IMR-90 (cell line): Measurements from ENCODE around the gene MEGF11. TPM values are rescaled to one million over a fixed set of nuclear protein-coding genes. Genes with fewer than 3 reads are reported as not detected.

Source experiments
- ATAC-seq: fragments of 200-7000 bp; cut with Tn5 transposase; 2 replicates; pipeline ENCODE4 v1.9.1; 2020; ENCODE audit warnings: low read depth, mild to moderate bottlenecking, moderate library complexity
- BruUV-seq: library from RNA; stranded (reverse); fragments of 400-500 nt; replicated peaks from 2 replicates; lab custom pipeline; 2021; lab: Mats Ljungman, UMichigan
- CTCF ChIA-PET: fragments of 300-600 bp; formaldehyde crosslinking; extraction: SDS; loops from one replicate; lab custom pipeline; 2021; ENCODE audit warnings: antibody characterized with exemption; lab: Yijun Ruan, JAX
- POLR2A ChIA-PET: fragments of 300-600 bp; sonication (Branson Sonifier 250); formaldehyde crosslinking; loops from one replicate; lab custom pipeline; 2022; ENCODE audit warnings: antibody characterized with exemption; ENCODE audit not compliant: unreplicated experiment; lab: Charles Lee
- DNase-seq: peaks from one replicate; pipeline ENCODE4 v3.0.0; 2013
- H2AFZ ChIP-seq: replicated peaks from 2 replicates; pipeline ENCODE3; 2013; ENCODE audit warnings: low read length, mild to moderate bottlenecking; ENCODE audit not compliant: poor library complexity
- H2AK5ac ChIP-seq: 2 replicates; pipeline ENCODE4 v1.6.1; 2013; ENCODE audit warnings: low read depth, low read length, inconsistent platforms
- H2AK9ac ChIP-seq: replicated peaks from 2 replicates; pipeline ENCODE3; 2013; ENCODE audit warnings: mild to moderate bottlenecking, low read depth, low read length, moderate library complexity; ENCODE audit not compliant: poor library complexity
- H2BK120ac ChIP-seq: 2 replicates; pipeline ENCODE4 v1.6.1; 2013; ENCODE audit warnings: low read depth, low read length, inconsistent platforms
- H2BK15ac ChIP-seq: 3 replicates; pipeline ENCODE4 v1.6.1; 2013; ENCODE audit warnings: low read depth, low read length, inconsistent platforms
- H2BK20ac ChIP-seq: 2 replicates; pipeline ENCODE4 v1.6.1; 2013; ENCODE audit warnings: low read depth, mild to moderate bottlenecking, inconsistent platforms, low read length, moderate library complexity
- H2BK5ac ChIP-seq: 2 replicates; pipeline ENCODE4 v1.6.1; 2013; ENCODE audit warnings: mild to moderate bottlenecking, low read depth, low read length, inconsistent platforms; ENCODE audit not compliant: poor library complexity, severe bottlenecking
- H3K14ac ChIP-seq: replicated peaks from 2 replicates; pipeline ENCODE4 v1.6.1; 2013; ENCODE audit warnings: low read depth, low read length, inconsistent platforms
- H3K18ac ChIP-seq: 2 replicates; pipeline ENCODE4 v1.6.1; 2013; ENCODE audit warnings: low read depth, low read length, control low read depth
- H3K23ac ChIP-seq: 2 replicates; pipeline ENCODE4 v1.6.1; 2013; ENCODE audit warnings: low read depth, low read length, inconsistent platforms
- H3K27ac ChIP-seq: 2 replicates; pipeline ENCODE4 v1.5.1; 2013; ENCODE audit warnings: mild to moderate bottlenecking, control low read depth, low read length; ENCODE audit not compliant: insufficient read depth
- H3K27me3 ChIP-seq: 2 replicates; pipeline ENCODE4 v1.6.1; 2013; ENCODE audit warnings: low read length; ENCODE audit not compliant: control insufficient read depth, insufficient read depth
- H3K36me3 ChIP-seq: 2 replicates; pipeline ENCODE4 v1.6.1; 2013; ENCODE audit warnings: low read length, mixed read lengths; ENCODE audit not compliant: control insufficient read depth, insufficient read depth
- H3K4ac ChIP-seq: 2 replicates; pipeline ENCODE4 v1.6.1; 2013; ENCODE audit warnings: low read depth, low read length, inconsistent platforms
- H3K4me1 ChIP-seq: 2 replicates; pipeline ENCODE4 v1.6.1; 2013; ENCODE audit warnings: low read length, mixed read lengths; ENCODE audit not compliant: control insufficient read depth, insufficient read depth
- H3K4me2 ChIP-seq: 2 replicates; pipeline ENCODE4 v1.6.1; 2013; ENCODE audit warnings: low read depth, mild to moderate bottlenecking, control low read depth, low read length, moderate library complexity
- H3K4me3 ChIP-seq: 2 replicates; pipeline ENCODE4 v1.5.1; 2013; ENCODE audit warnings: low read depth, mild to moderate bottlenecking, control low read depth, low read length, moderate library complexity; ENCODE audit not compliant: insufficient read depth
- H3K56ac ChIP-seq: 2 replicates; pipeline ENCODE4 v1.6.1; 2013; ENCODE audit warnings: low read length, inconsistent platforms; ENCODE audit not compliant: insufficient read depth; ENCODE audit errors: extremely low read depth
- H3K79me1 ChIP-seq, 2 experiments: 2 replicates each; pipeline ENCODE4 v1.6.1; 2013; ENCODE audit warnings: low read length in 2 of 2, inconsistent platforms in 1 of 2, low read depth in 1 of 2
- H3K9ac ChIP-seq: 2 replicates; pipeline ENCODE4 v1.6.1; 2013; ENCODE audit warnings: low read depth, low read length, control low read depth
- H3K9me1 ChIP-seq: 2 replicates; pipeline ENCODE4 v1.6.1; 2013; ENCODE audit warnings: low read length, inconsistent platforms; ENCODE audit not compliant: insufficient read depth
- H3K9me3 ChIP-seq: 2 replicates; pipeline ENCODE4 v1.6.1; 2013; ENCODE audit warnings: low read length; ENCODE audit not compliant: control insufficient read depth, insufficient read depth
- H4K20me1 ChIP-seq: 2 replicates; pipeline ENCODE4 v1.6.1; 2013; ENCODE audit warnings: low read length, inconsistent platforms; ENCODE audit not compliant: insufficient read depth
- H4K5ac ChIP-seq: 2 replicates; pipeline ENCODE4 v1.6.1; 2013; ENCODE audit warnings: mild to moderate bottlenecking, low read depth, low read length, control low read depth
- H4K8ac ChIP-seq, 2 experiments: 2 replicates each; pipeline ENCODE4 v1.6.1; 2013; ENCODE audit warnings: low read depth in 2 of 2, low read length in 2 of 2, control low read depth in 1 of 2, inconsistent platforms in 1 of 2
- H4K91ac ChIP-seq: 2 replicates; pipeline ENCODE4 v1.6.1; 2013; ENCODE audit warnings: low read depth, low read length, inconsistent platforms; ENCODE audit not compliant: insufficient read depth
- CTCF ChIP-seq: conservative IDR thresholded peaks from 2 replicates; pipeline ENCODE4 v1.5.1; 2012; ENCODE audit warnings: mild to moderate bottlenecking, low read depth, low read length, improper control_type of control experiment
- RCOR1 ChIP-seq: IDR thresholded peaks from 2 replicates; pipeline ENCODE4 v1.6.1; 2012; ENCODE audit warnings: mild to moderate bottlenecking, low read length, improper control_type of control experiment; ENCODE audit not compliant: insufficient replicate concordance
- WGBS, 2 experiments: methylation state at CpG; one replicate each; pipeline versions ENCODE4 v1.1.5 to v1.1.7; 2013; ENCODE audit warnings: missing lambda C conversion rate in 2 of 2; ENCODE audit not compliant: insufficient read length in 1 of 2; ENCODE audit errors: extremely low coverage in 2 of 2; 5-methylcytosine and 5-hydroxymethylcytosine counted together
- dilution Hi-C: fragments of 300-500 bp; cut with HindIII; formaldehyde crosslinking; loops from one replicate; pipeline ENCODE4 v1.14.3; 2018; ENCODE audit warnings: low sequenced_read_pairs; ENCODE audit not compliant: unreplicated experiment
- in situ Hi-C: fragments of 300-500 bp; cut with MboI; formaldehyde crosslinking; loops from 3 replicates; pipeline ENCODE4 v1.14.3; 2019; ENCODE audit warnings: low sequenced_read_pairs, inconsistent platforms, mixed read lengths
- intact Hi-C: fragments of 100-400 bp; cut with micrococcal nuclease; formaldehyde crosslinking; loops from 2 replicates; pipeline ENCODE4 v1.10.0; 2022
- polyA plus RNA-seq, 3 experiments: library from polyadenylated mRNA; depleted of rRNA; stranded (reverse); fragments of >200 nt; gene quantifications; 2 replicates each; pipeline ENCODE4 v1.2.3, GENCODE V29; 2012; ENCODE audit warnings: low replicate concordance in 1 of 3
- total RNA-seq: library from RNA; depleted of rRNA; stranded (reverse); fragments of >200 nt; gene quantifications from 2 replicates; pipeline ENCODE4 v1.2.3, GENCODE V29; 2012

Gene MEGF11
- total and polyA plus RNA-seq, 2 of the 4 experiments (the other 2 are of a cell fraction), result not detected

- Histone ChIP-seq H2BK120ac (no peak overlapping the region), H3K79me1 (no peaks in the 10 kb centered on the region), H3K4me3 (no peak overlapping the region), H4K8ac (no peak overlapping the region), H3K27me3 (peaks cover 8% of the 10 kb centered on the region), H3K27ac (no peak overlapping the region), H4K91ac (no peak overlapping the region), H3K36me3 (no peaks in the 10 kb centered on the region), H3K9me3 (no peaks in the 10 kb centered on the region), H3K23ac (no peak overlapping the region), H4K5ac (no peak overlapping the region), H3K9me1 (no peaks in the 10 kb centered on the region), H3K14ac (no peak overlapping the region), H4K20me1 (no peaks in the 10 kb centered on the region; the same call in 1 of the 2 replicates), H3K18ac (no peak overlapping the region), H2BK20ac (no peak overlapping the region), H2AK9ac (no peak overlapping the region), H2BK5ac (no peak overlapping the region), H3K9ac (no peak overlapping the region), H3K56ac (no peak overlapping the region), H3K4me2 (no peak overlapping the region), H3K4me1 (no peaks in the 10 kb centered on the region), H3K4ac (no peak overlapping the region), H2AFZ (no peak overlapping the region), H2AK5ac (no peak overlapping the region), H2BK15ac (no peak overlapping the region)
- ChIA-PET POLR2A (interaction anchor here (0.6 kb wide), 1 partner anchor 392 kb away, joined by 4 read pairs; no protein-coding TSS in a partner anchor), CTCF (no interaction called here)
- no peak for ATAC-seq
- BruUV-seq, result no TSS peak
- DNase-seq, result no peak
- dilution Hi-C loops, result no loop called here
- intact Hi-C loops, result no loop called here
- in situ Hi-C loops, result no loop called here
- WGBS, 2 experiments, result no CpG with 5 or more reads among the region's 2 CpGs
- TF ChIP-seq RCOR1 (no peak), CTCF (peak; percentile 19; the same call in 1 of the 2 replicates)
These were observed 326.0 kb downstream of the MEGF11 start for GRCh38 chr15:65927545-65927944.
